Subcutaneous adipose tissue (tissue), 4 donors: ENCODE results near the gene GMDS. TPM values are rescaled to one million over a fixed set of nuclear protein-coding genes. Genes with fewer than 3 reads are reported as not detected.

ENCODE experiments used
- total RNA-seq, 4 donors: library from RNA; depleted of rRNA; stranded (reverse); fragments of >200 nt; gene quantifications; one replicate each; pipeline ENCODE4 v1.1.0, GENCODE V29; 2016
- TF ChIP-seq, protein P1 (sequence below): fragments of 450-650 bp; IDR thresholded peaks from one replicate; pipeline ENCODE4 v1.5.1; 2016; ENCODE audit warnings: low read depth, mild to moderate bottlenecking, control low read depth, antibody characterized with exemption, moderate library complexity

Gene GMDS
- total RNA-seq, 4 donors from 2014 or later, result 10.1 to 17.3 (median 13.9) TPM

GRCh38 chr6:2237001-2237400 lies 8.4 kb downstream of the GMDS start:
- TF ChIP-seq, protein P1, sequence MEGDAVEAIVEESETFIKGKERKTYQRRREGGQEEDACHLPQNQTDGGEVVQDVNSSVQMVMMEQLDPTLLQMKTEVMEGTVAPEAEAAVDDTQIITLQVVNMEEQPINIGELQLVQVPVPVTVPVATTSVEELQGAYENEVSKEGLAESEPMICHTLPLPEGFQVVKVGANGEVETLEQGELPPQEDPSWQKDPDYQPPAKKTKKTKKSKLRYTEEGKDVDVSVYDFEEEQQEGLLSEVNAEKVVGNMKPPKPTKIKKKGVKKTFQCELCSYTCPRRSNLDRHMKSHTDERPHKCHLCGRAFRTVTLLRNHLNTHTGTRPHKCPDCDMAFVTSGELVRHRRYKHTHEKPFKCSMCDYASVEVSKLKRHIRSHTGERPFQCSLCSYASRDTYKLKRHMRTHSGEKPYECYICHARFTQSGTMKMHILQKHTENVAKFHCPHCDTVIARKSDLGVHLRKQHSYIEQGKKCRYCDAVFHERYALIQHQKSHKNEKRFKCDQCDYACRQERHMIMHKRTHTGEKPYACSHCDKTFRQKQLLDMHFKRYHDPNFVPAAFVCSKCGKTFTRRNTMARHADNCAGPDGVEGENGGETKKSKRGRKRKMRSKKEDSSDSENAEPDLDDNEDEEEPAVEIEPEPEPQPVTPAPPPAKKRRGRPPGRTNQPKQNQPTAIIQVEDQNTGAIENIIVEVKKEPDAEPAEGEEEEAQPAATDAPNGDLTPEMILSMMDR, result no peak

GRCh38 chr6:2235777-2236495 lies 9.5 kb downstream of the GMDS start:
- TF ChIP-seq, protein P1, result no peak

GRCh38 chr6:2232445-2232844 lies 13.0 kb downstream of the GMDS start:
- TF ChIP-seq, protein P1, result no peak

DNA sequence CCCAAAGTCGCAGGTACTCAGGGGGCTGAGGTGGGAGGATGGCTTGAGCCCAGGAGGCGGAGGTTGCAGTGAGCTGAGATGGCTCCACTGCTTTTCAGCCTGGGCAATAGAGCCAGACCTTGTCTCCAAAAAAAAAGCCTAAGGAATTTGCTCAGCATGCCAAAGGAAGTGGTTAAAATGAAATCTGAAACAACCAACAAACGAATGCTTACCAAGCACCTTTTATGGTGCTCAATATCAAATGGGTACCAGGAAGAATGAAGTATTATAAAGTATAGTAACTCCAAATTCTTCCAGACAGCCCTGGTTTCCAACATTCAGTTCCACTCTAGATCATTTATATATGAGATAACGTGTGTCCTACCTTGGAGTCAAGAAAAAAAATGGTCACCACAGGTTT lies 14.0 kb downstream of the GMDS start:
- TF ChIP-seq, protein P1, result no peak

DNA sequence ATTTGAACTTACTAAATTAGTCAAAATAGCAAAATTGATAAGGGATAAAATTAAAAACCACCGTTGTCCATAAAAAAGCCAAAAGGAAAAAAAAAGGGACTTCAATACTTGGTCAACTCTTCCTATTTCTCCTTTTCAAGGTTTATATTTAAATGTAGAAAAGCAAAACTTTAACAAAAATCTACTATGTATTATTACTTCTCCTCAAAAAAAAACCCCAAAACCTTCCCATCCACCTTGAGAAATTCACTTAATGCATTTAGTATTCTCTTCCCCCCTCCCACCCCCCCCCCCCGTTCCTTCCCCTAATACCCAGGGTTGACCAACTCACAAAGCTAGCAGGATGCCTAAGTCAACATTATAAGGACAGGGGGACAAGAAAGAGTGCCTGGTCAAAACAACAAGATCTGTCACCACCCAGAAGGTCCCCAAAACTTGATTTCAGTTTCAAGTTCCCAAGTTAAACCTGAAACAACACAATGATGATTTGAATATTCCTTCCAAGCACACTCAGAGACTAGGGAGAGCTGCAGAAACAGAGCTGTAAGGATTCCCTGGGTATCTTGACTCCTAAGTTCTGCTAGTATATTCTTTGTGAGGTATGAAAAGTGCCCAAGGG lies 14.6 kb downstream of the GMDS start:
- TF ChIP-seq, protein P1, result no peak

GRCh38 chr6:2229742-2230141 lies 15.7 kb downstream of the GMDS start:
- TF ChIP-seq, protein P1, result no peak

DNA sequence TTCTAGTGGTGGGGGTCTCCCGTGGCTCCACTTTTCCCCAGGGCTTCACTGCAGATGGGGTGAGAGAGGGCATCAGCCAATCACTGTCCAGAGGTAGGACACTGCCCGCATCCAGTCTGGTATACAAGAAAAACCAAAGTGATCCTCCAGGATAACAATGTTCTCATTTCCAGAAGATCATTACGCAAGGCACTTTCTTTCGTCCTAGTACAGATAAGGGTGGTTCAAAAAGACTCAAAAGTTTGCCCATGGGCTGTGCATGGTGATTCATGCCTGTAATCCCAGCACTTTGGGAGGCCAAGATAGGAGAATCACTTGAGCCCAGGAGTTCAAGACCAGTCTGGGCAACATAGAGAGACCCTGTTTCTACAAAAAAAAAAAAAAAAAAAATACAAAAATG lies 16.4 kb downstream of the GMDS start:
- TF ChIP-seq, protein P1, result no peak
